Measurements from ENCODE around the gene SMYD3. TPM values are rescaled to one million over a fixed set of nuclear protein-coding genes. Genes with fewer than 3 reads are reported as not detected.
A peak's percentile ranks its signal among the peaks of the same experiment; 100 is the strongest.

Gene SMYD3
- total RNA-seq, 1 donor from 2014 or later = 18.8 TPM

DNA sequence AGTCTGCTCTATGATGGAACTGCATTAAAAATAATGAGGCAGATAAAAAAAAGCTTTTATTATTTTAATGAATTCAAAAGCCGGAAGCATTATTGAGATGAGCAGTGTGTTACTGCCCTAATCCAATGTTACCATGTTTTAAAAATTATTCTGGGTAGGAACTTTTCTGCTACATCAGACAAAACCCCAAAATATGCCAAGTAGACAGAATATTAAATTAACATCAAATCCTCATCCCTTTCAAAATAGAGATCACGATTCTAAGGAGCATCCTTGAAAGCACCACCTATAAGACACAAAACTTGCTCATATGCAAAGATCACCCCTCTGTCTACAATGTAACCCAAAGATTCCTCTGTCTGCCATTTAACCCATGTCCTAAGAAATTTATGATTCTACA, 357.5 kb downstream of the SMYD3 start:
- DNase-seq (ENCODE audit: low spot score) = no peak

DNA sequence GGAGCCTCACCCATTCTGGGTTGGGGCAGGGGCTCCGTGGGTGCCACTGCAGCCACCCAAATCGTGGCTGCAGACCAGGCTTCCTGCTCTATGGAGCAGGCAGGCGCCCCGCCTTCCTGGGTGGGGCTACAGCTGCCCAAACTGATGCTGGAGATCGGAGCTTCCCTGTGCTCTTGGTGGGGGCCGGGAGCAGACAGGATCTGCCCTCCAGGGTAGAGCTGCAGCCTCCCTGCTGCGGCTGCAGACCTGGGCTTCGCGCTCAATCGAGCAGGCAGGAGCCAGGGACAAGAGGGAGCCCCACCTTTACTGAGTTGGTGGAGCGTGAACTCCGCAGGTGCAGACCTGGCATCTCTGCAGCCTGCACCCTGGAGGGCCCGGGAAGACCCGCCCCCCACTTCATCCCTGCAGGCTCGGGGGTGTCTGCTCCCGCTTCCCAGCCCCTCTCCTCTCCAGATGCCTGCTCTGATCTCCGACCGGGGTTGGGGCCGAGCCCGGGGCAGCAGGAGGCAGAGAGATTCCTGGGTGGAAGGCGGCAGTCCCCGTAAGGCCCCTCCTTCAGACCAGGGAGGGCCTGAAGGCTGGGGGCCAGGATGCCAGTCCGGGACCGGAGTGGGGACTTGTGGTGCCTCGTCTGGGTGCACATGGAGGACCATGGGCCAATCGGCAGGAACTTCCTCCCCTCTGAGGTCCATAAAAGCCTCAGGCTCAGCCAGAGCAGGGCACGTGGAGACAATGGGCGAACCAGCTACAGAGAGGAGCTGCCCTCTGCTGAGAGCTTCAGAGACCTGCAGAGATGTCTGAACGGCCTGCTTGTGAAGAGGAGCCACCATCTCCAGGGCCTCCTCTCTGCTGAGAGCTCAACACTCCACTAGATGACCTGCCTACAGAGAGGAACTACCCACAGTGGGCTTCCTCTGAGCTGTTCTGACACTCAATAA, 359.3 kb downstream of the SMYD3 start:
- no peak for DNase-seq (ENCODE audit: low spot score)

DNA sequence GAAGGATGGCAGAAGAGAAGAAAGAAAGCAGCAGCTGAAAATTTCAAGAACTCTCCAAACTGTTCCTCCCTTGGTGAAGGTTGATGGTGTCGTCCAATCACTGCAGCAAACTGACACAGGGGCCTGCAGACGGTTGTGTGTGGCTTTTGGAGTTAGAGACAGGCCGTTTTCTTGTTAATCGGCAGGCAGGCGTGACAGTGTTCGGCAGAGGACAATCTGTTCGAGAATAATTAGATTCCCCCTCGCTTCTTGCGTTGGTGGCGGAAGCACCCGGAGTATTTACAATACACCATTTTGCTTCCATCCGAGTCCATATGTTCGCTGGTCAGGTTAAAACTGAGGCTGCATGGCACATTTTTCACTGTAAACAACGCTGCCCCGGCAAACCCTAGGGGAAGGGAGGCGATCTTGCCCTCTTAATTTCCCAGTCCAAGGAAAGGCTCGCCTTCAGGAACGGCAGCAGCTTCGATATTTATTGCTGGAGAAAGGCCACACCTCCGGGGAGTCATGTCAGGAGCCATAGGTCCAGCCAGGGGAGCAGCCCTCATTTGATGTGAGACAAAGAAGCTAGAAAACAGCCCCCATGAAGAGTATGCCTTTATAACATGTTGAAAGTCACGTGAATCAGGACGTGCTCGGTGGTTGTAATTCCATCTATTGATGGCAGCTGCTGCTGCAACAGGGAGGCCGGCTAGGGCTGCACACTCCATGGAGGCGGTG, 360.1 kb downstream of the SMYD3 start:
- no peak for DNase-seq (ENCODE audit: low spot score)

DNA sequence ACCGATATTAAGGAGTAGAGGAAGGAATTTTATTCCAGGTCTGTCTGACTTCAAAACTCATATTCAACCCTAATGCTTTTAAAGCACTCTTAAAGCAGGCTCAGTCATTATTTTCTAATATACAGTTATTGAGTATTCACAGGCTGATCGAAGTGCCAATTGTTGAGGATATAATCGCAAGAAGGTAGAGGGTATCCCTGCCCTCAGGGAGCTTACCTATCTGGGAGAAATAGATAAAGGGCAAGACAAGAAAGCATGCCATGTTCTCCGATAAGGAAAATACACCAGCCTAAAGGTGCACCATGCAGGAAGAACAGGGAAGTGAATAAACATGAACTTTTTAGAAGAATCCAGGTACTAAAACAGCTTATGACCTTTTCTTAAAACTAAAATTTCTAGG, 361.2 kb downstream of the SMYD3 start:
- DNase-seq (ENCODE audit: low spot score) = no peak

DNA sequence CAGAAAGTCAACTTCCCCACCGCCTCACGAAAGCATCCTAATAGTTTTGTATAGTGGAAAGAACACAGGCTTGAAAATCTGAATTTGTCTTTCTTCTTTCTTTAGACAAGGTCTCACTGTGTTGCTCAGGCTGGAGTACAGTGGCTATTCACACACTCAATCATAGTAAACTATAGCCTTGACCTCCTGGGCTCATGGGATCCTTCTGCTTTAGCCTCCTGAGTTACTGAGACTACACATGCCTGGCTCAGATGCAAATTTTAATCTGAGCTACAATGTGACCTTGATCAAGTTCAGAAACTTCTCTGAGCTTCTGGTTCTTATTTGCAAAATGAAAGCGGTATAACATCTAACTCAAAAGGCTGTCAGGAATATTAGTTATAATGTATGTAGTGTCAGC, 362.1 kb downstream of the SMYD3 start:
- DNase-seq (ENCODE audit: low spot score) = no peak

DNA sequence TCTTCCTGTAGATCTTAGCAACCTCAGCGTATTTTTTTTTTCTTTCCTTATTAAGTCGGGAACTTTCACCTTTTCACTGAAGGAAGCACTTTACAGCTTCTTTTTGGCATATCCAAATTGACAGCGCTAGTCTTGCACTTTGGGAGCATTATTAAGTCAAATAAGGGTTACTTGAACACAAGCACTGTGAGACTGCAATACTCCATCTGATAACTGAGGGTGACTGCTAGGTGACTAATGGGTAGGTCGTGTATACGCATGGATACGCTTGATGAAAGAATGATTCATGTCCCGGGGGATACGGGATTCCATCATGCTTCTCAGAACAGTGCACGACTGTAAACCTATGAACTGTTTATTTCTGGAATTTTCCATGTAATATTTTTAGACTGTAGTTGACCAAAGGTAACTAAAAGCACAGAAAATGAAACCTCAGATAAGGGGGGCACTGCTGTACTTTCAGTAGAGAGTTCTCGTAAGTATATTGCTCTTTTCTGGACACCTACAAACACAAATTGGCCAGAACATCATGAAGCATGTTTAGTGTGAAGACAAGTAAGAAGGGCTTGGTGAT, 364.7 kb downstream of the SMYD3 start:
- DNase-seq (ENCODE audit: low spot score) = no peak

DNA sequence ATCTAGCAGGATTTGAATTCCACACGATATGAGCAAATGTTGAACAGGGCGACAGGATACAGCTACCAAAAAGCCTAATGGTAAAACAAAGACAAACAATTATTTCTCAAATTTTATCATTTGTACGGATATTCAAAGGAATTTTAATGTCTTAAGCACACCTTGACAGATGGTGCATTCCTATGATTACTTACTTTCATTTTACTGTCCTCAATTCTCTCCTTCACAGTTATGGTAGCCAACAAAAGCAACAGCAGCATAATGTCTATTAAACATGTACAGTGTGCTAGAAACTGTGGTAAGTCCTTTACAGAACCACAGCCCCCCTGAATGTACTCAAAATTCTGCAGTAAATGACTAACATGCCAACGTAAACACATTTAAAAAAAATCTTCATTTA, 365.8 kb downstream of the SMYD3 start:
- DNase-seq (ENCODE audit: low spot score) = no peak

DNA sequence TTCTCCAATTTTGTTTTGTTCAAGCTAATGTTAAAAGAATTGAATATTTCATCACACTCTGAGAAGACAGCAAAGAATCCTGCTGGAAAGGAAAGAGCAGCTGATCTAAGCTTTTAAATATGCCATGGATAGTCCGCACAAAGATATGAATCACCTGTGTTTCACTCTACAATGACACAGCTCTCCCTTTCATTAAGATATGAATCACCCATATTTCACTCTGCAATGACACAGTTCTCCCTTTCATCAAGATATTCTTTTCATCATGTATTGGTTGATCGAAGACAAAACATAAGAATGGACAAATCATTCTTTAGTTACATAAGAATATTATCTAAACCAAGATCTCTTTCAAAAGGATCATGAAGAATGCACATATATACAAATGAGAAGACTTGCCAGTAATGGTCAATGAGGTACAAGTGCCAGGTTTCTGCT, 367.3 kb downstream of the SMYD3 start:
- DNase-seq (ENCODE audit: low spot score) = no peak

DNA sequence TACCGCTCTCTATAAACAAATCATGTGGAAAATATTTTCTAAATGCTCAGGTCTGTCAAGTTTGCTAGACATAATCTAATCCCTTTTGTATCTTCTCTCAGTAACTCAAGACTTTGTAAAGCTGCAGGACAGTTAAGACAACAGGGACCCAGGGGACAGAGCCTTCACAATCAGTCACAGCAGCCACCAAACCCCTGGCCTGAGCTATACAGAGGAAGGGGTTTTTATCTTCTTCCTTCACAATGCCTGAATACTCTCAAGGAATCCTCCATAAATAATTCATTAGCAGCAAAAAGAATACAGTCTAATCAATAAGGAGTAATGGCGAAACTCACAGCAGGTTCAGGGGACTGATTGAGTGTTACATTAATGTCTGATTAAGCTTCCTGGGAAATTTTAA, 368.3 kb downstream of the SMYD3 start:
- DNase-seq (ENCODE audit: low spot score) = no peak

DNA sequence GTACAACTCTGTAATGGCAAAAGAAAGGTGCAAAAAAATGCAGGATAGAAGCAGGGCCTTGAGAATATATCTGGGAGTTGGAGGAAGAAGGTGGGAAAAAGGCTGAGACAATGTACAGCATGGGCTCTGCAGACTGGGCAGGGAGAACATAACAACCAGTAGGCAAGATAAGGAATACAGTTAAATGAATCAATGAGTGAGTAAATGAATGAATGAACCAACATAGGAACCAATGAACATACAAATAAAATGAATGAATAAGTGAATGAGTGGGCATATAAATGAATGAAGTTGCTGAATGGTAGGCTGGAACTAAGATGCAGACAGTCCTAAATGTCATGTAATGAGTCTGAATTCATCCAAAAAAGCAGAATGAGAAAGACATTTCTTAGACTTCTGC, 370.6 kb downstream of the SMYD3 start:
- no peak for DNase-seq (ENCODE audit: low spot score)

DNA sequence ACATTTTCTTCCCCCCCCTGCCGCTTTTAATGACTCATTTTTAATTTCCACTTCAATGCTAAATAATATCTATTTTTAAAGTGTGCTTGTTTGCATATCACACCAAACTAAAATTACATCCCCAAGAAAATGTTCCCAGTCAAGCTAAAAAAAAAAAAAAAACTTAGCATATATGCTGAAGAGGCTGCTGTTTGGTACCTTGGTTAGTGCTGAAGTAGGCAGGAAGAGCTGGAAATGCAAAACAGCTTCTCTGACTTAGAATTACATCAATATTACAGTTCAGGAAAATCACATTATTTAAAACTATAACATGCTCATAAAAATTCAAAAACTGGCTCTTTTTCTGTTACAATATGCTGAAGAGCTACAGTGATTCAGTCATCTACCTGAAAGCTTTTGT, 372.3 kb downstream of the SMYD3 start:
- no peak for DNase-seq (ENCODE audit: low spot score)

DNA sequence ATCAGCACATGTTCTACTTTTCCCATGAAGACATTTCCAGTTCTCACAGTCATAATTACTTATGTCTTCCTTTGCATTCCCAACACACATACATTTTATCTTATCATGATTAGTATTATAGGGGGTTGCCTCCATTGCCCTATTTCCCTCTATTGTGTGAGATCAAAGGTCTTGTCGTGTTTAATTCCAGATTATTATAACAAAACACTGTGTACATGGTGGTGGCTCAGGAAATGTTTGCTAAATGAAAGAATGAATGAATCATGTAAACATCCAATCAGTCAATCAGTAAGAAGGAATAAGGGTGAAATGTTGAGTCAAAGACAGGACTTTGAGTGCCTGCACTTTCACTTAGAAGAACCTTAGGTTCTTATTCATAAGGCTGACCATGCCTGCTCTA, 376.0 kb downstream of the SMYD3 start:
- no peak for DNase-seq (ENCODE audit: low spot score)

DNA sequence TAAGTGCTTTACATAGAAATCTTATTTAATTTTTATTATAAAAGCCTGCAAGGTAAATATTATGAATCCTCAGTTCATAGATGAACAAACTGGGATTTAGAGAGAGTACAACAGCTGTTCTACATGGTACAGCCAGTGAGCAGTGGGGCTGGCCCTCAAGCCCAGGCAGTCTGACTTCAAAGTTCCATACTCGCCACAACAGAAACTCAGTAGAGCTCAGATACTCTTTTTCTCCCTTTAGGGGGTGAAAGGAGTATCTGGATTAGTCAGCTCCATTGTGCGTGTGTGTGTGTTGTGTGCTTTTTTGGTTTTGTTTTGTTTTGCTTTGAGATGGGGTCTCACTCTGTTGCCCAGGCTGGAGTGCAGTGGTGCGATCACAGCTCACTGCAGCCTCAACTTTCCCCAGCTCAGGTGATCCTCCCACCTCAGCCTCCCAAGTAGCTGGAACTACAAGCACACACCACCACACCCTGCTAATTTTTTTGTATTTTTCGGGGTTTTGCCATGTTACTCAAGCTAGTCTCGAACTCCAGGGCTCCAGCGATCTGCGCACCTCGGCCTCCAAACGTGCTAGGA, 378.5 kb downstream of the SMYD3 start:
- DNase-seq (ENCODE audit: low spot score) = no peak

DNA sequence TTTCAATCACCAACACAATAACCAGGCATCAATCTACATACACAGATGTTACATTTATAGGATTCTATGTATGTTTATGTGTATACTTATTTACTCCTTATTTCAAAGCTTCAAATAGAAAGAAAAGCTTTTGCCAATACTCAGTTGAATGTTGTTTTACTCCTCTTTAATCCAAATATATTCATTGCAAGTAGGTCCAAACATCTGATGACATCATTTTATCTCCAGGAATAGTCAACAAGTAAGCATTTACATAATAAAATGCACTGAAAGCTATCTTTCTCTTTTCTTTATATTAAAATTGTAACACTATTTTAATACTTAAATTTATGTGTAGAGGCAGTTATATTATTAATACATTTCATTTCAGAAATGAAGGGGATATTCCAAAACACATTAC, 380.5 kb downstream of the SMYD3 start:
- DNase-seq (ENCODE audit: low spot score) = no peak

DNA sequence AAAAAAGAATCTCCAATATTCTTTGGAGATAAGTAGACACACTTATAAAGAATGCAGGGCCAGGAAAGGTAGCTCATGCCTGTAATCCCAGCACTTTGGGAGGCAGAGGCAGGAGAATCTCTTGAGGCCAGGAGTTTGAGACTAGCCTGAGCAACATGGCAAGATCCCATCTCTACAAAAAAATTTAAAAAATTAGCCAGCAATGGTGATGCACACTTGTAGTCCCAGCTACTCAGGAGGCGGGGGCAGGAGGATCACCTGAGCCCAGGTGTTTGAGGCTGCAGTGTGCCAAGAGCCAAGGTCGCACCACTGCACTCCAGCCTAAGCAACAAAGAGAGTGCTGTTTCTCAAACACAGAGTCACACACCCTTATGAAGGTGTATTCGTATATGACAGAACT, 385.0 kb downstream of the SMYD3 start:
- DNase-seq (ENCODE audit: low spot score) = no peak

DNA sequence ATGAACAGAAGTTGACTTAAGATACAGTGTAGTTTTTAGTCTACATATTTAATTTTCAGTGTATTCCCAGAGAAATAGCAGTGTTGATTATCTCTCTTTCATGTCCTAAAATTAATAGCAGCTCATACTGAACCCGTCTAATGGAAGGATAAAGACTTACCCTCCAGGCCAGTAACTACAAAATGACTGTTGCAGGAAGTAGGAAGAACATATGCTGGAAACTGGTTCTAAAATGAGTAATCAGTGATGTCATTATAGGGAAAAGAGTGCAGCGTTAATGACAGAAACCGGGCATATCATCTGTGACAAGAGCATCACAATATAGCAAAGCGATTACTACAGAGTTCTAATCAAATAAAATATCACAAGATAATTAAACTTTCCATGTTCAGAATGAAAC, 385.5 kb downstream of the SMYD3 start:
- DNase-seq (ENCODE audit: low spot score) = no peak

DNA sequence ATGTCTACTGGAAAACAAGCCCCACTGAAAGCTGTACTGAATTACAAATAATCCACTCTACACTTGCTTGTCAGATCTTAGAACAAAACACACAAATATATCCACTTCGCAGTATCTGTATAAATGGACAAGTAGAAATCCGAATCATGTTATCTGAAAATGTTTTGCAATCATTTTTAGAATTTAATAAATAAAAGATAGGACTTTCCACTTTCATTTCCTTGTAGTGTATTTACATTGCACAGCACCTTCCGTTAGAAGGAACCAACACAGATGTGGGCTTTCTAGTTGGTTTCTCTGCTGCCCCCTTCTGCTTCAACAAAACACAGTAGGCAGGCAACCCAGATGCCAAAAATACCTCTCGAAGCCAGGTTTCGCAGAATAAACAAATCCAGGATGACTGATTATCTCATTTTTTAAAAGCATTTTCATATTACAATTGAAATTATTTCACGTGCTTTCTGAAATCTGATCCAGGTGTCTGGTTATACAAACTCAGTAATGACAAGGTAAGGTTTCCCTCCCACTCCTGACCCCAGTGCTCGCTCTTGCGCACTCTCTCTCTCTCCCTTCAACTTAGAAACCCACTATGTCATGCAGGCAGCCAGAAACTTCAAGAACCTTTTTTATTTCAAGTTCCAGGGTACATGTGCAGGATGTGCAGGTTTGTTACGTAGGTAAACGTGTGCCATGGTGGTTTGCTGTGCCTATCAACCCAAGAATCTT, 389.9 kb downstream of the SMYD3 start:
- DNase-seq (ENCODE audit: low spot score) = peak; percentile 21

DNA sequence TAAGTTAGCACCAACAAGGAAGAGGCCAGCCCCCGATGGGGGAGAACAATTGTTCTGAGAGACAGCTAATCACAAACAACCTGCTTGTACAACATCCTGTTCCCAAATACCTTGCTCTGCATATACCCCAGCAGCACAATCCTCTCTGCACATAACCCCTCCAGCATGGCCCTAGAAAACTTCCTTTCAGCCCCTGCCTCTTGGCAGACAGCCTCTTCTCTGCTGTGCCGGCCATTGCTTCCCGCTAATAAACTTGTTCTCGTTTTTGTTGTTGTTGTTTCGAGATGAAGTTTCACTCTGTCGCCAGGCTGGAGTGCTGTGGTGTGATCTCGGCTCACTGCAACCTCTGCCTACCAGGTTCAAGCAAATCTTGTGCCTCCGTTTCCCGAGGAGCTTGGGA, 392.7 kb downstream of the SMYD3 start:
- no peak for DNase-seq (ENCODE audit: low spot score)

DNA sequence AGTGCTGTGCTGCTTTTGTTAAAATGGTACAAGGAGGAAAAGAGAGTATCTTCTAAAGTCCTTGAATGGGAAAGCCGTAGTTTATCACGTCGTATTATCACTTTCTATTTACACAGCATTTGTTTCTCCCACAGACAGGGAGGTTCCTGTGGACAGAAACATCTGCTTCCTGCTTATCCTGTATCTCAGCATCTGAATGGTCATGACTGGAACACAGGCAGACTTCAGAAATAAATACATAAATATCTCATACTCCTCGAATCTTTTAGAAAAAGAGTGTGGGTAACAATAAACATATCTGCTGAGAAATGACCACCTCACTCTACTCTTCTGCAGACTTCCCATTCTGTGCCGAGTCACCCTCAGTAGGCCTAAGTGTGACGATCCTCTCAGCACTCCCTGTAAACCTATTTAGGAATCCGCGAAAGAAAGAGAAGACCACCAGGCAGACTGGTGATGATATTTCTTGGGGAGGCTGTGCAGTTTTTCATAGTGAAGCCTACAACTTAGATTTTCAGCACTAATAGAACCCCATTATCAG, 393.5 kb downstream of the SMYD3 start:
- no peak for DNase-seq (ENCODE audit: low spot score)

DNA sequence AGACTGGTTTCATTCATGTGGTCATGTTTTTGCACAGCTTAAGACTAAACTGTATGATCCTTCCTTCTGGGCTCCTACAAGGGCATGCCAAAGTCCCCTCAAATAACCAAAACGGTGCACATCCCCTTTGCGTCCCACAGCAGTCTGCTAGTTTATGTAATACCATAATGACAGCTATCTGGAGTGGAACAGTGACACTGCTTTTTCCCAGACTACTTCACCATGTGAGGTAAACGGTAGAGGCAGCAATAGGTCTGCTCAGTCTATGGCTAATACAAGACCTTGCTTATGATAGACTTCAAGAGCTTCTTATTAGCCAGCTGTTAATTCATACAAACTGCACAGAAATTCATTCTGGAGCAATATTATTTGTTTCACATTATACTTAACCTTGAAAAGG, 395.5 kb downstream of the SMYD3 start:
- DNase-seq (ENCODE audit: low spot score) = no peak

All from mucosa of gallbladder (tissue), 1 donor.